ENCODE results near the gene TSHZ1. TPM values are rescaled to one million over a fixed set of nuclear protein-coding genes. Genes with fewer than 3 reads are reported as not detected.
A peak's percentile ranks its signal among the peaks of the same experiment; 100 is the strongest.

Gene TSHZ1
- total RNA-seq, 3 donors from 2014 or later, result 22.7 to 66.6 (median 36.9) TPM

GRCh38 chr18:75203416-75204268, 7.0 kb upstream of the TSHZ1 start:
- peaks cover 27% of the 10 kb centered on the region for H3K4me1 ChIP-seq (ENCODE audit: low read depth)
- no peak for TF ChIP-seq CTCF (IDR thresholded peaks at IDR 0.05)
- H3K9me3 ChIP-seq, result no peaks in the 10 kb centered on the region
- no peak for DNase-seq
- H3K4me3 ChIP-seq, result no peak overlapping the region
- intact Hi-C loops (cut with DNase I, micrococcal nuclease), result loop anchor here (10.0 kb wide), 2 partner anchors 559 to 709 kb away; partner anchors contain the start of gene CNDP2 (in 1 of the 2)
- no peaks in the 10 kb centered on the region for H3K36me3 ChIP-seq (ENCODE audit: low read depth)
- ATAC-seq, result no peak

GRCh38 chr18:75204269-75204731, 6.3 kb upstream of the TSHZ1 start:
- Histone ChIP-seq H3K4me3 (no peak overlapping the region), H3K4me1 (ENCODE audit: low read depth) (peaks cover 27% of the 10 kb centered on the region), H3K9me3 (no peaks in the 10 kb centered on the region), H3K36me3 (ENCODE audit: low read depth) (no peaks in the 10 kb centered on the region)
- DNase-seq (peak in 1 of 3 donors; percentile 41), ATAC-seq (no peak)
- TF ChIP-seq CTCF (IDR thresholded peaks at IDR 0.05), result no peak
- intact Hi-C loops (cut with DNase I, micrococcal nuclease), result loop anchor here (10.0 kb wide), 2 partner anchors 559 to 709 kb away; partner anchors contain the start of gene CNDP2 (in 1 of the 2)

- Histone ChIP-seq H3K36me3 (ENCODE audit: low read depth) (no peaks in the 10 kb centered on the region), H3K4me1 (ENCODE audit: low read depth) (peaks cover 27% of the 10 kb centered on the region), H3K9me3 (no peaks in the 10 kb centered on the region), H3K4me3 (no peak overlapping the region)
- ATAC-seq (no peak), DNase-seq (peak; percentile 59 to 71 (median 59))
- TF ChIP-seq CTCF (IDR thresholded peaks at IDR 0.05), result no peak
- intact Hi-C loops (cut with DNase I, micrococcal nuclease), result loop anchor here (10.0 kb wide), 2 partner anchors 560 to 710 kb away; partner anchors contain the start of gene CNDP2 (in 1 of the 2)
These were observed 5.7 kb upstream of the TSHZ1 start for GRCh38 chr18:75204732-75205513.

- Histone ChIP-seq H3K4me1 (ENCODE audit: low read depth) (peaks cover 27% of the 10 kb centered on the region), H3K4me3 (no peak overlapping the region), H3K9me3 (no peaks in the 10 kb centered on the region), H3K36me3 (ENCODE audit: low read depth) (no peaks in the 10 kb centered on the region)
- ATAC-seq (no peak), DNase-seq (no peak)
- intact Hi-C loops (cut with DNase I, micrococcal nuclease), result loop anchor here (10.0 kb wide), 2 partner anchors 561 to 711 kb away; partner anchors contain the start of gene CNDP2 (in 1 of the 2)
- TF ChIP-seq CTCF (IDR thresholded peaks at IDR 0.05), result no peak
These were observed 5.0 kb upstream of the TSHZ1 start for GRCh38 chr18:75205514-75206132.

All from mucosa of descending colon (tissue), 3 donors.